HG02759 (cell line): Measurements from ENCODE around the gene XYLT1.
"Not testable (repeated sequence)": the region's sequence is repeated elsewhere in the genome, so short reads cannot be mapped to it uniquely, and the experiment has no call there.

Source experiments
- ATAC-seq: cut with Tn5 transposase; IDR thresholded peaks from one replicate; pipeline ENCODE4 v1.9.1; 2021; ENCODE audit warnings: mild to moderate bottlenecking, moderate library complexity; ENCODE audit not compliant: unreplicated experiment

The XYLT1 gene

GRCh38 chr16:17342031-17342430, 128.7 kb downstream of the XYLT1 start:
- no peak for ATAC-seq

- no peak for ATAC-seq
Observed at GRCh38 chr16:17340804-17341203, 130.0 kb downstream of the XYLT1 start.

GRCh38 chr16:17339764-17340541, 130.8 kb downstream of the XYLT1 start:
- no peak for ATAC-seq

GRCh38 chr16:17338244-17338643, 132.5 kb downstream of the XYLT1 start:
- ATAC-seq, result no peak

GRCh38 chr16:17336530-17336900, 134.2 kb downstream of the XYLT1 start:
- no peak for ATAC-seq

- ATAC-seq, result no peak
Observed at GRCh38 chr16:17335826-17336529, 134.8 kb downstream of the XYLT1 start.

GRCh38 chr16:17335406-17335805, 135.4 kb downstream of the XYLT1 start:
- not testable (repeated sequence) for ATAC-seq

- no peak for ATAC-seq
Observed at GRCh38 chr16:17334096-17334495, 136.7 kb downstream of the XYLT1 start.

GRCh38 chr16:17333229-17333628, 137.5 kb downstream of the XYLT1 start:
- no peak for ATAC-seq

GRCh38 chr16:17331991-17332390, 138.8 kb downstream of the XYLT1 start:
- no peak for ATAC-seq

GRCh38 chr16:17331071-17331607, 139.6 kb downstream of the XYLT1 start:
- ATAC-seq, result no peak

GRCh38 chr16:17330044-17330443, 140.7 kb downstream of the XYLT1 start:
- ATAC-seq, result no peak

- no peak for ATAC-seq
Observed at GRCh38 chr16:17329391-17329790, 141.4 kb downstream of the XYLT1 start.

GRCh38 chr16:17328932-17329331, 141.8 kb downstream of the XYLT1 start:
- ATAC-seq, result no peak

- ATAC-seq, result no peak
Observed at GRCh38 chr16:17327664-17328335, 143.0 kb downstream of the XYLT1 start.

GRCh38 chr16:17325476-17326143, 145.2 kb downstream of the XYLT1 start:
- ATAC-seq, result no peak

GRCh38 chr16:17324451-17324850, 146.3 kb downstream of the XYLT1 start:
- no peak for ATAC-seq

- no peak for ATAC-seq
Observed at GRCh38 chr16:17323171-17323570, 147.6 kb downstream of the XYLT1 start.

- no peak for ATAC-seq
Observed at GRCh38 chr16:17321824-17322223, 148.9 kb downstream of the XYLT1 start.

- ATAC-seq, result no peak
Observed at GRCh38 chr16:17320009-17320408, 150.8 kb downstream of the XYLT1 start.

- ATAC-seq, result no peak
Observed at GRCh38 chr16:17318238-17318637, 152.5 kb downstream of the XYLT1 start.
